Peyer's patch (tissue), 4 donors: ENCODE data around the gene DOK4.

ENCODE experiments used
- POLR2A ChIP-seq, 2 donors: fragments of 450-650 bp; IDR thresholded peaks; one replicate each; pipeline ENCODE4 v1.5.1; 2017; ENCODE audit warnings: antibody characterized with exemption in 2 of 2, mild to moderate bottlenecking in 2 of 2, moderate library complexity in 2 of 2
- TF ChIP-seq, protein P1 (sequence below), 6 experiments: fragments of 450-650 bp in 4 of 6; fragments of 200-600 bp in 2 of 6; sonication (generic) in 1 of 6; IDR thresholded peaks; one replicate each; pipeline ENCODE4 v1.5.1; 2017 to 2019; ENCODE audit warnings: antibody characterized with exemption in 6 of 6, mild to moderate bottlenecking in 3 of 6, moderate library complexity in 1 of 6

DNA sequence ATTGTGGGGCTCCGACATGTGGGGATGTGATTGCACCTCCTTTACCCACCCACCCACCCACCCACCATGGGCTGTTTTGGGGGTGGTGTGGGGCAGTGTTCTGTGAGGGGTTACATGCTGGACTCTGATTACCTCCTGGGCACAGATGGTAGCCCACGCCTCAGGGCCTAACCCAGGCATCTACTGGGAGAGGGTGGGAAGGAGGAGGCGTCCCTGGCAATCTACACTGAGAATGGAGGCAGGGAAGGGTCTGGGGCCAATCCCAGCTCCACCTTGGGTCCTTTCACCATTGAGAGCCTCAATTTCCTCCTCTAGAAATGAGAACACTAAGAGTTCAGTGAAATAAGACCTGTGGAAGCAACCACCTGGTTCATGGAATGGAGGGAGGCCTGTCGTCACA is 11.7 kb upstream of the DOK4 start:
- TF ChIP-seq, protein P1, sequence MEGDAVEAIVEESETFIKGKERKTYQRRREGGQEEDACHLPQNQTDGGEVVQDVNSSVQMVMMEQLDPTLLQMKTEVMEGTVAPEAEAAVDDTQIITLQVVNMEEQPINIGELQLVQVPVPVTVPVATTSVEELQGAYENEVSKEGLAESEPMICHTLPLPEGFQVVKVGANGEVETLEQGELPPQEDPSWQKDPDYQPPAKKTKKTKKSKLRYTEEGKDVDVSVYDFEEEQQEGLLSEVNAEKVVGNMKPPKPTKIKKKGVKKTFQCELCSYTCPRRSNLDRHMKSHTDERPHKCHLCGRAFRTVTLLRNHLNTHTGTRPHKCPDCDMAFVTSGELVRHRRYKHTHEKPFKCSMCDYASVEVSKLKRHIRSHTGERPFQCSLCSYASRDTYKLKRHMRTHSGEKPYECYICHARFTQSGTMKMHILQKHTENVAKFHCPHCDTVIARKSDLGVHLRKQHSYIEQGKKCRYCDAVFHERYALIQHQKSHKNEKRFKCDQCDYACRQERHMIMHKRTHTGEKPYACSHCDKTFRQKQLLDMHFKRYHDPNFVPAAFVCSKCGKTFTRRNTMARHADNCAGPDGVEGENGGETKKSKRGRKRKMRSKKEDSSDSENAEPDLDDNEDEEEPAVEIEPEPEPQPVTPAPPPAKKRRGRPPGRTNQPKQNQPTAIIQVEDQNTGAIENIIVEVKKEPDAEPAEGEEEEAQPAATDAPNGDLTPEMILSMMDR (IDR thresholded peaks at IDR 0.05): no peak
- no peak for TF ChIP-seq POLR2A (IDR thresholded peaks at IDR 0.05)
